GM04504 (cell line): Measurements from ENCODE around the gene KRTAP9-6.
"Not testable (repeated sequence)": the region's sequence is repeated elsewhere in the genome, so short reads cannot be mapped to it uniquely, and the experiment has no call there.

ENCODE experiments used
- DNase-seq: peaks from one replicate; pipeline ENCODE4 v3.0.0-alpha.2; 2012; ENCODE audit warnings: low read depth

KRTAP9-6 gene, protein sequence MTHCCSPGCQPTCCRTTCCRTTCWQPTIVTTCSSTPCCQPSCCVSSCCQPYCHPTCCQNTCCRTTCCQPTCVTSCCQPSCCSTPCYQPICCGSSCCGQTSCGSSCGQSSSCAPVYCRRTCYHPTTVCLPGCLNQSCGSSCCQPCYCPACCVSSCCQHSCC

DNA sequence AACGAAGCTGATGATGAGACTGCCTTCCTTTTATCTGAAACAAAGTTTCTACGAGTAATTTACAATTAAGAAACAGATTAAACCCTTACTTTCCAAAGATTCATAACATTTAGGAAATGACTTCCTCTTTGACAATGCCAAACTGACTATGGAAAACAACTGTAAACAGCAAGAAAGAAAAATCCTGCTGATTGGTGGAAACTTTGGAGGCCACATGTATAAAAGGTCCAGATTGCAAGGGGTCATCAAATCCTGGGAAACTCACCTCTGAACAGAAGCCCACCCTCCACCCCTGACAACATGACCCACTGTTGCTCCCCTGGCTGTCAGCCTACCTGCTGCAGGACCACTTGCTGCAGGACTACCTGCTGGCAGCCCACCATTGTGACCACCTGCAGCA lies at the start of gene KRTAP9-6:
KRTAP9-6 (plus strand) TSS at position 301 of the 400 bp plus-strand sequence; CDS start at position 301, 0 bp downstream.
- DNase-seq, result no peak

DNA sequence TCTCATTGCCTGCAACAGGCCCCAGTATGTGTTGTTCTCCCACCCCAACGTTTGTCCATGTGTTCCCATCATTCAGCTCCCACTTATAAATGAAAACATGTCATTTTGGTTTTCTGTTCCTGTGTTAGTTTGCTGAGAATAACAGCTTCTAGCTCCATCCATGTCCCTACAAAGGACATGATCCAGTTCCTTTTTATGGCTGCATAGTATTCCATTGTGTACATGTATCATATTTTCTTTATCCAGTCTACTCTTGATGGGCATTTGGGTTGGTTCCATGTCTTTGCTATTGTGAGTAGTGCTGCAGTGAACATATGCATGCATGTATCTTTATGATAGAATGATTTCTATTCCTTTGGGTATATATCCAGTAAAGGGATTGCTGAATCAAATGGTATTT lies 49.5 kb upstream of the KRTAP9-6 start:
- no peak for DNase-seq

DNA sequence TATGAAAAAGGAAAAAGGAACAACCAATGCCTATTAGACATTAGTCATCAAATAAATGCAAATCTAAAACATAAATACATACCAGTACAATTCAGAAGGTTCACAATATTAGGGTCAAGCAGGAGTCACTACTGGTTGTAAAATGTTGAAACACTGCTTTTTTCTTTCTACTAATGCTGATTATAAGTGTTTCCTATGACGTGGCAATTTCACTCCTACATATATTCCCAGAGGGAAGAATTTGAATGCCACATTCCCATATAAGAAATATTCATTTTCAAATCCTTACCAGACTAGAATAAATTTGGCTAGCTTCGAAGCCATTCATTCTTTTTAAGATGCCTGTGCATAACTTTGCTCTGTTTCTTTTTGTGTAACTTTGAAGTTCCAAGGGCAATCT lies 41.4 kb upstream of the KRTAP9-6 start:
- DNase-seq, result no peak

DNA sequence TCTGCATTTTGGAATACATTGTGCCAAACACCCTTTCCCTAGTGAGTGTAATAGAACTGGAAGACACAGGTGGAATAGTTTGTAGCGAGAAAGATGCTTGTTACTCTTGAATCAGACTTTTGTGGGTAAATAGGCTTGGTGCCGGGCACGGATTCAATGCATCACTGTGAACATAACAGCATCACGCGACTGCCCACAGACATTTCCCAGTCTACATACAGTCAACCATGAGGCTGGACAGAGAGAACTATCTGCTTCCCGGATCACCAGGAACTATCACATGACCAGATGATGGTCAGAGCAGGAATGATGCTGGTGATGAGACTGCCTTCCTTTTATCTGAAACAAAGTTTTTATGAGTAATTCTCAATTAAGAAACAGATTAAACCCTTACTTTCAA lies 39.1 kb upstream of the KRTAP9-6 start:
- DNase-seq, result no peak

DNA sequence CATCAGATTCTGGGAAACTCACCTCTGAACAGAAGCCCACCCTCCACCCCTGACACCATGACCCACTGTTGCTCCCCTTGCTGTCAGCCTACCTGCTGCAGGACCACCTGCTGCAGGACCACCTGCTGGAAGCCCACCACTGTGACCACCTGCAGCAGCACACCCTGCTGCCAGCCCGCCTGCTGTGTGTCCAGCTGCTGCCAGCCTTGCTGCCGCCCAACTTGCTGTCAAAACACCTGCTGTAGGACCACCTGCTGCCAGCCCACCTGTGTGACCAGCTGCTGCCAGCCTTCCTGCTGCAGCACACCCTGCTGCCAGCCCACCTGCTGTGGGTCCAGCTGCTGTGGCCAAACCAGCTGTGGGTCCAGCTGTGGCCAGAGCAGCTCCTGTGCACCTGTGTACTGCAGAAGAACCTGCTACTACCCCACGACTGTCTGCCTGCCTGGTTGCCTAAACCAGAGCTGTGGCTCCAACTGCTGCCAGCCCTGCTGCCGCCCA lies 38.5 kb upstream of the KRTAP9-6 start, which contains the start of gene KRTAP9-2:
KRTAP9-2 (plus strand) TSS at position 51 of the 498 bp plus-strand sequence; CDS start at position 58, 7 bp downstream.
- DNase-seq, result not testable (repeated sequence)

DNA sequence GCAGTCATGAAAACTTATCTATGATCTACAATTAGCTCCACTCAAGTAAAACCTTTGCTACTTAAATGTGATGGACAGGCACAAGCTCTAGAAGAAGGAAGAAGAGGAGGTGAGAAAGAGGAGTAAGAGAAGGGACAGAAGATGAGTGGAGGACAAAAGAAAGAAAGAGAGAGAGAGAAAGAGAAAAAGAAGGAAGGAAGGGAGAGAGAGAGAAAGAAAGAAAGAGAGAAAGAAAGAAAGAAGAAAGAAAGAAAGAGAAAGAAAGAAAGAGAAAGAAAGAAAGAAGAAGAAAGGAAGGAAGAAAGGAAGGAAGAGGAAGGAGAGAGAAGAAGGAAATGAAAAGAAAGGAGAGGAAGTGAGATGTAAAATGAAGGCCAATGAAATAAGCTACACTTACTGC lies 35.1 kb upstream of the KRTAP9-6 start:
- no peak for DNase-seq

DNA sequence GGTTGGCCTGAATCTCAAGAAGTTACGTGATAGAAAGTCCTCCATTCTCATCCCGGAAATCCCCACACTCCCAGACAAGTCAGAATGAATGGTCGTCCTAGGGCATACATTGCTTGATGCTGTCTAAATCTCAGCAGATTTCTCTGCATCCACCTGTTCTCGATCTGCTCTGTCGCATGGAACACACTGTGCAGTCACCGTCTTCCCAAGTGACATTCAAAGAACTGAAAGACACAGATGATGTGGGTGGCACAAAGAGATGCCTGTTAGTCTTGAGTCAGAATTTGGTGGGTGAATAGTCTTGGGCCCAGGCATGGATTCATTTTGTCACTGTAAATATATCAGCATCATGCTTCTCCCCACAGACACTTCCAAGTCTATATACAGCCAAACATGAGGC lies 33.4 kb upstream of the KRTAP9-6 start:
- DNase-seq, result no peak

DNA sequence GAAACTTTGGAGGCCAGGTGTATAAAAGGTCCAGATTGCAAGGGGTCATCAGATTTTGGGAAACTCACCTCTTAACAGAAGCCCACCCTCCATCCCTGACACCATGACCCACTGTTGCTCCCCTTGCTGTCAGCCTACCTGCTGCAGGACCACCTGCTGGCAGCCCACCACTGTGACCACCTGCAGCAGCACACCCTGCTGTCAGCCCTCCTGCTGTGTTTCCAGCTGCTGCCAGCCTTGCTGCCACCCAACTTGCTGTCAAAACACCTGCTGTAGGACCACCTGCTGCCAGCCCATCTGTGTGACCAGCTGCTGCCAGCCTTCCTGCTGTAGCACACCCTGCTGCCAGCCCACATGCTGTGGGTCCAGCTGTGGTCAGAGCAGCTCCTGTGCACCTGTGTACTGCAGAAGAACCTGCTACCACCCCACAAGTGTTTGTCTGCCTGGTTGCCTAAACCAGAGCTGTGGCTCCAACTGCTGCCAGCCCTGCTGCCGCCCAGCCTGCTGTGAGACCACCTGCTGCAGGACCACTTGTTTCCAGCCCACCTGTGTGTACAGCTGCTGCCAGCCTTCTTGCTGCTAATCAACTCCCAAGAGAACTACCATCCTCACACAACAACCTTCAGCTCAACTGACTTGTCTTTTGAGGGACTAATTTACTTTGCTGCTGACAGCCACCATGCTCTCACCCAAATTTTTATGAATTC lies 32.6 kb upstream of the KRTAP9-6 start, which contains the start of gene KRTAP9-3:
KRTAP9-3 (plus strand) TSS at position 51 of the 707 bp plus-strand sequence; CDS start at position 104, 53 bp downstream.
- DNase-seq, result not testable (repeated sequence)

DNA sequence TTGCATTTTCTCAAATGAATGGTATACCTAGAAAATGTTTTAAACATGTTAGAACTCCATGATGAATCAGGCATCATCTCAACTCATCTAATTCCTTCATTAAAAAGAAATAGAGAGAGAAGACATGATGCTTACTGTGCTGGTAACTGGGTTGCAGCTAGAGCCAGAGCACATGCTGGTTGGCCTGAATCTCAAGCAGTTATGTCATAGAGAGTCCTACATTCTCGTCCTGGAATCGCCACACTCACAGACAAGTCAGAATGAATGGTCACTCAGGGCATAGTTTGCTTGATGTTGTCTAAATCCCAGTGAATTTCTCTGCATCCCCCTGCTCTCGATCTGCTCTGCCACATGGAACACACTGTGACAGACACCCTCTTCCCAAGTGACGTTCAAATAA lies 28.1 kb upstream of the KRTAP9-6 start:
- DNase-seq, result not testable (repeated sequence)

DNA sequence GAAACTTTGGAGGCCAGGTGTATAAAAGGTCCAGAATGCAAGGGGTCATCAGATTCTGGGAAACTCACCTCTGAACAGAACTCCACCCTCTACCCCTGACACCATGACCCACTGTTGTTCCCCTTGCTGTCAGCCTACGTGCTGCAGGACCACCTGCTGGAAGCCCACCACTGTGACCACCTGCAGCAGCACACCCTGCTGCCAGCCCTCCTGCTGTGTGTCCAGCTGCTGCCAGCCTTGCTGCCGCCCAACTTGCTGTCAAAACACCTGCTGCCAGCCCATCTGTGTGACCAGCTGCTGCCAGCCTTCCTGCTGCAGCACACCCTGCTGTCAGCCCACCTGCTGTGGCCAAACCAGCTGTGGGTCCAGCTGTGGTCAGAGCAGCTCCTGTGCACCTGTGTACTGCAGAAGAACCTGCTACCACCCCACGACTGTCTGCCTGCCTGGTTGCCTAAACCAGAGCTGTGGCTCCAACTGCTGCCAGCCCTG lies 27.2 kb upstream of the KRTAP9-6 start, which contains the start of gene KRTAP9-8:
KRTAP9-8 (plus strand) TSS at position 51 of the 489 bp plus-strand sequence; CDS start at position 104, 53 bp downstream.
- DNase-seq, result not testable (repeated sequence)

DNA sequence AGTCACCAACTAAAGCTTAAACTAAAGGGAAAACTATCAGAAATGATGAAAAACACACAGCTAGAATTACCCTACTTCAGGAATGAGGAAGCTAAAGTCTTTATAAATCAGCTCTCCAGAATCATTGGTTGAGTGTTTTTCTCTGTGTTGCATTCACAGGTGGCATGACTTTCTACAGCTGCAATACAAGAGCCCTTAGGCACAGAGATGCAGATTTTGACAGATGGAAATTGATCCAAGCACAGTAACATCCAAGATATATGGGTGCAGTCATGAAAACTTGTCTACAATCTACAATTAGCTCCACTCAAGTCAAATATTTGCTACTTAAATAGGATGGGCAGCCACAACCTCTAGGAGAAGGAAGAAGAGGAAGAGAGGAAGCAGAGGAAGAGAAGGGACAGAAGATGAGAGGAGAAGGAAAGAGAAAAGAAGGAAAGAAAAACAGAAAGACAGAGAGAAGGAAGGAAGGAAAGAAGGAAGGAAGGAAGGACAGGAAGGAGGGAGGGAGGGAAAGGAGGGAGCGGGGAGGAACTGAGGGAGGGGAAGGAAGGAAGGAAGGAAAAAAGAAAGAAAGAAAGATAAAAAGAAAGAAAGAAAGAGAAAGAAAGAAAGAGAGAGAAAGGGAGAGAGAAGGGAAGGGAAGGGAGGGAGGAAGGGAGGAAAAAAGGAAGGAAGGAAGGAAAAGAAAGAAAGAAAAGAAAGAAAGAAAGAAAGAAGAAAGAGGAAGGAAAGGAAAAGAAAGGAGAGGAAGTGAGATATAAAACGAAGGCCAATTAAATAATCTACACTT lies 18.0 kb upstream of the KRTAP9-6 start:
- not testable (repeated sequence) for DNase-seq

DNA sequence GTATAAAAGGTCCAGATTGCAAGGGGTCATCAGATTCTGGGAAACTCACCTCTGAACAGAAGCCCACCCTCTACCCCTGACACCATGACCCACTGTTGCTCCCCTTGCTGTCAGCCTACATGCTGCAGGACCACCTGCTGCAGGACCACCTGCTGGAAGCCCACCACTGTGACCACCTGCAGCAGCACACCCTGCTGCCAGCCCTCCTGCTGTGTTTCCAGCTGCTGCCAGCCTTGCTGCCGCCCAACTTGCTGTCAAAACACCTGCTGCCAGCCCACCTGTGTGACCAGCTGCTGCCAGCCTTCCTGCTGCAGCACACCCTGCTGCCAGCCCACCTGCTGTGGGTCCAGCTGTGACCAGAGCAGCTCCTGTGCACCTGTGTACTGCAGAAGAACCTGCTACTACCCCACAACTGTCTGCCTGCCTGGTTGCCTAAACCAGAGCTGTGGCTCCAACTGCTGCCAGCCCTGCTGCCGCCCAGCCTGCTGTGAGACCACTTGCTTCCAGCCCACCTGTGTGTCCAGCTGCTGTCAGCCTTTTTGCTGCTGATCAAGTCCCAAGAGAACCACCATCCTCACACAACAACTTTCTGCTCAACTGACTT lies 15.4 kb upstream of the KRTAP9-6 start, which contains the start of gene KRTAP9-4:
KRTAP9-4 (plus strand) TSS at position 51 of the 604 bp plus-strand sequence; CDS start at position 85, 34 bp downstream.
- not testable (repeated sequence) for DNase-seq

DNA sequence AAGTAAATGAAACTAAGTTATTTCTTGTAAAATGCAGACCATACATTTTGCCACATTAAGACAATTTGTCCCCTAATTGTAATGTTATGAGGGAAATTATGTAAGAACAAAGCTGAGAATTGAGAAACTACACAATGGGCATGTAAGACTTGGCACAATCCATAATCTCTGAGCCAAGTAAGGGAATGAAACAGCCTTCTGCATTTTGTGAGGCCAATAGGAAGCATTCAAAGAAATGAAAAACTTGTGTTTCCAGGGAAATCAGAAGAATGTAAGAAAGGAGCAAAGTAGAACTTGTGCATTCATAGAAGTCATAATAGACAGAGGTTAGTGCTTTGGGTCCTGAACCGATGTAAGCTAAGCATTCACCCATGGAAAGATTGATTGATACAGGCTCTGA lies 13.9 kb upstream of the KRTAP9-6 start:
- DNase-seq, result no peak

DNA sequence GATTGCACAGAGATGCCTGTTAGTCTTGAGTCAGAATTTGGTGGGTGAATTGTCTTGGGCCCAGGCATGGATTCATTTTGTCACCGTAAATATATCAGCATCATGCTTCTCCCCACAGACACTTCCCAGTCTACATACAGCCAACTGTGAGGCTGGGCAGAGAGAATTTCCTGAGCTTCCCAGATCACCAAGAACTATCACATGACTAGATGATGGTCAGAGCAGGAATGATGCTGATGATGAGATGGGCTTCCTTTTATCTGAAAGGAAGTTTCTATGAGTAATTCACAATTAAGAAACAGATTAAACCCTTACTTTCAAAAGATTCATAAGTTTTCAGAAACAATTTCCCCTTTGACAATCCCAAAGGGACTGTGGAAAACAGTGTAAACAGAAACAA lies 10.3 kb upstream of the KRTAP9-6 start:
- no peak for DNase-seq

DNA sequence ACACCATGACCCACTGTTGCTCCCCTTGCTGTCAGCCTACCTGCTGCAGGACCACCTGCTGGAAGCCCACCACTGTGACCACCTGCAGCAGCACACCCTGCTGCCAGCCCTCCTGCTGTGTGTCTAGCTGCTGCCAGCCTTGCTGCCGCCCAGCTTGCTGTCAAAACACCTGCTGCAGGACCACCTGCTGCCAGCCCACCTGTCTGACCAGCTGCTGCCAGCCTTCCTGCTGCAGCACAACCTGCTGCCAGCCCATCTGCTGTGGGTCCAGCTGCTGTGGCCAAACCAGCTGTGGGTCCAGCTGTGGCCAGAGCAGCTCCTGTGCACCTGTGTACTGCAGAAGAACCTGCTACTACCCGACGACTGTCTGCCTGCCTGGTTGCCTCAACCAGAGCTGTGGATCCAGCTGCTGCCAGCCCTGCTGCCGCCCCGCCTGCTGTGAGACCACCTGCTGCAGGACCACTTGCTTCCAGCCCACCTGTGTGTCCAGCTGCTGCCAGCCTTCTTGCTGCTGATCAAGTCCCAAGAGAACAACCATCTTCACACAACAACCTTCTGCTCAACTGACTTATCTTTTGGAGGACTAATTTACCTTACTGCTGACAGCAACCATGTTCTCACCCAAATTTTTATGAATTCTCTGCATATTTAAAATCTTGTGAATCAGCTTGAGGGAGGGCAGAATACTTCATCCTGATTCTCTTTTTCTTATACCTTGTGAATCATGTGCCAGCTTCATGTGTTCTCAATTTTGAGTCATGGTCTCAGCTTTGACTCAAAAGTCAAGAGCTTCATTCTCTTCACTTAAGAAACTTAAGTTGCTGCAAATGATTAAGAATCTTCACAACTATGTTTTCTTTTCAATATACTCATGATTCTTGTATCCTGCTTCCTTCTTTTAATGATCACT lies 9.5 kb upstream of the KRTAP9-6 start, which contains the start of gene KRTAP9-9:
KRTAP9-9 (plus strand) TSS at position 4 of the 910 bp plus-strand sequence.
- DNase-seq, result not testable (repeated sequence)

DNA sequence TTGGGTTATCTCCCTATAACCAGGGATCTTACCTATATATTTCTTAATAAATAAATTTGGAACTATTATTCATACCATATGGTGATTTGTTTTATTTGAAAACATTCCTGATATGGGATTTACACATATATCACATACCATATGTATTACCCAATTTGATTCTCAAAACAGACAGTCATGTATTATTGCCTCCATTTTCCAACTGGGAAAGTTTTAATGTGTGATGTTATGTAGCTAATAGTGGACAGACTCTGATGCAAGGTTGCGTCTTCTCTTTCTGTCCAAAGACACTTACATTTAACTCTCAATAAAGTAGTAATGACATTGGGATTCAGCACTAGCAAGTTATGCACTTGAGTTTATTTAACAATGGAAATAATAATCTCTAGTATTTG lies 8.9 kb upstream of the KRTAP9-6 start:
- no peak for DNase-seq

DNA sequence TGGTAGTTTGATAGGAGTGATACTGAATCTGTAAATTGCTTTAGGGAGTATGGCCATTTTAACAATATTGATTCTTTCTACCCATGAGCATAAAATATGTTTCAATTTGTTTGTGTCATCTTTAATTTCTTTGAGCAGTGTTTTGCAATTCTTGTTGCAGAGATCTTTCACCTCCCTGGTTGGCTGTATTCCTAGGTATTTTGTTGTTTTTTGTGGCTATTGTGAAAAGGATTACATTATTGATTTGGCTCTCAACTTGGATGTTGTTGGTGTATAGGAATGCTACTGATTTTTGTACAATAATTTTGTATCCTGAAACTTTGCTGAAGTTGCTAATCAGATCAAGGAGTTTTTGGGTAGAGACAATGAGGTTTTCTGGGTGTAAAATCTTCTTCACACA lies 6.8 kb upstream of the KRTAP9-6 start:
- no peak for DNase-seq

DNA sequence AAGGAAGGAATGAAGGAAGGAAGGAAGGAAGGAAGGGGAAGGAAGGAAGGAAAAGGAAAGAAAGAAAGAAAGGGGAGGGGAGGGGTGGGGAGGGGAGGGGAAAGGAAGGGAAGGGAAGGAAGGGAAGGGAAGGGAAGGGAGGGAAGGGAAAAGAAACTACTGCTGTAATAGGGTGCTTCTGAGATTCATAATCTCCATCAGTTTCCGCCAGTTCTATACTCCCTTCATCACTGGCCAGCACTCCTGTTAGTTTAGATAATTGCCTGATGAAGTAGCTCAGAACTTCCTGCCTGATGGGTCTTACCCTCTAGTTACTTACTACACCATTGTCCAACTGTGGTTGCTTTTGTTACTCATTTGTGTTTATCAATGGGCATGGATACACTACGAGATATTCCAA lies 2.0 kb upstream of the KRTAP9-6 start:
- DNase-seq, result no peak

DNA sequence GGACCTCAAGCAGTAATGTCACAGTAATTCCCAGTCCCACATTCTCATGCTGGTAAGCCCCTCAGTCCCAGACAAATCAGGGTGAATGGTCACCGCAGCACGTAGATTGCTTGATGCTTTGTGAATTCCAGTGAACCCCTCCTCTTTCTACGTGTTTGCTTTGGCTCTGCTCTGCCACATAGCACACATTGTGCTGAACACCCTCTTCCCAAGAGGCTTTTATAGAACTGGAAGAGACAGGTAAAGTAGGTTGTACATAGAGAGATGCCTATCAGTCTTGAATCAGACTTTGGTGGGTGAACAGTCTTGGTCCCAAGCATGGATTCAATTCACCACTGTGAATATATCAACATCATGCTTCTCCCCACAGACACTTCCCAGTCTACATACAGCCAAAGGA lies 579 bp upstream of the KRTAP9-6 start:
- DNase-seq, result no peak

DNA sequence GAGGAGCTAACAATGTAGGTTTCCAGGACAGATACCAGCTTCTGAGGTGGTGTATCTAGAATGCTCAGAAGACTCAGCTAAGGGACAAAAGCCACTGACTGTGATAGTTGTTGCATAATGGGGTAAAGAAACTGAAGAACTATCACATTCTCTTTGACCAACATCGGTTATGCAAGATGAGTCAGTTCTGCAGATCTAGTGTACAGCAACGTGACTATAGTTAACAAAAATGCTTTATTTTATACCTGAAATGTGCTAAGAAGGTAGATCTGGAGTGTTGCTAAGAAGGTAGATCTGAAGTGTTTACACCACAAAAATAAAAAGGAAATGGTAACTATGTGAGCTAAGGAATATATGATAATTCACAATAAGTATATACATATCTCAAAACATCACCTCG lies 2.5 kb downstream of the KRTAP9-6 start:
- no peak for DNase-seq
